ENCODE measurements around the gene PURB. TPM values are rescaled to one million over a fixed set of nuclear protein-coding genes. Genes with fewer than 3 reads are reported as not detected.
"Not testable (repeated sequence)": the region's sequence is repeated elsewhere in the genome, so short reads cannot be mapped to it uniquely, and the experiment has no call there.

The PURB gene
- polyA plus RNA-seq, 1 donor: 22.7 TPM

DNA sequence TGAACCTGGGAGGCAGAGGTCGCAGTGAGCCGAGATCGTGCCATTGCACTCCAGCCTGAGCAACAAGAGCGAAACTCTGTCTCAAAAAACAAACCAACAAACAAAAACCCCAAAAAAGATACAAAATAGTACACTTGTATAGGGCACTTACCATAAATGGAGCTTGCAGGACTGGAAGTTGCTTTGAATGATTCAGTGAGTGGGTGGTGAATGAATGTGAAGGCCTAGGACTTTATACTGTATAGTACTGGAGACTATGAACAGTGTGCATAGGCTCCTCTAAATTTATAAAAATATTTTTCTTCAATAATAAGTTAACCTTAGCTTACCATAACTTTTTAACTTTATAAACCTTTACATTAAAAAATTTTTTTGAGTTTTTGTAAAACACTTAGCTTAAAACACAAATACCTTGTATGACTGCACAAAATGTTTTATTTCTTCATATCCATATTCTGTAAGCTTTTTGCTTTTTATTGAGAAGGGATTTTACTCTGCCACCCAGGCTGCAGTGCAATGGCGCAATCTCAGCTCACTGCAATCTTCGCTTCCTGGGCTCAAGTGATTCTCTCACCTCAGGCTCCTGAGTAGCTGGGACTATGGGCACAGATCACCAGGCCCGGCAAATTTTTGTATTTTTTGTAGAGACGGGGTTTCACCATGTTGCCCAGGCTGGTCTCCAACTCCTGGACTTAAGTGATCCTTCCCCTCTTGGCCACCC, 30.5 kb downstream of the PURB start:
- H3K27ac ChIP-seq (ENCODE audit: low read length): no peak overlapping the region

GRCh38 chr7:44853391-44853790, 31.9 kb downstream of the PURB start:
- Histone ChIP-seq H3K4me1 (ENCODE audit: control insufficient read depth, insufficient read depth, low read length) (no peaks in the 10 kb centered on the region), H3K27me3 (ENCODE audit: control insufficient read depth, insufficient read depth, low read length) (no peaks in the 10 kb centered on the region), H3K27ac (ENCODE audit: low read length) (no peak overlapping the region), H3K36me3 (ENCODE audit: control insufficient read depth, insufficient read depth, low read length) (no peaks in the 10 kb centered on the region), H3K9me3 (ENCODE audit: control insufficient read depth, low read depth, low read length) (no peaks in the 10 kb centered on the region), H3K4me3 (ENCODE audit: low read length) (no peak overlapping the region)
- no CpG with 5 or more reads among the region's 3 CpGs for WGBS (ENCODE audit: insufficient coverage, low lambda C conversion rate)
- DNase-seq: no peak

More for the DNA sequence above, 30.5 kb downstream of the PURB start:
- Histone ChIP-seq H3K4me3 (ENCODE audit: low read length) (no peak overlapping the region), H3K4me1 (ENCODE audit: control insufficient read depth, insufficient read depth, low read length) (no peaks in the 10 kb centered on the region), H3K27me3 (ENCODE audit: control insufficient read depth, insufficient read depth, low read length) (no peaks in the 10 kb centered on the region), H3K36me3 (ENCODE audit: control insufficient read depth, insufficient read depth, low read length) (no peaks in the 10 kb centered on the region), H3K9me3 (ENCODE audit: control insufficient read depth, low read depth, low read length) (no peaks in the 10 kb centered on the region)
- 100% methylated on average over 1 of the region's 8 CpGs for WGBS (ENCODE audit: insufficient coverage, low lambda C conversion rate)
- no peak for DNase-seq

DNA sequence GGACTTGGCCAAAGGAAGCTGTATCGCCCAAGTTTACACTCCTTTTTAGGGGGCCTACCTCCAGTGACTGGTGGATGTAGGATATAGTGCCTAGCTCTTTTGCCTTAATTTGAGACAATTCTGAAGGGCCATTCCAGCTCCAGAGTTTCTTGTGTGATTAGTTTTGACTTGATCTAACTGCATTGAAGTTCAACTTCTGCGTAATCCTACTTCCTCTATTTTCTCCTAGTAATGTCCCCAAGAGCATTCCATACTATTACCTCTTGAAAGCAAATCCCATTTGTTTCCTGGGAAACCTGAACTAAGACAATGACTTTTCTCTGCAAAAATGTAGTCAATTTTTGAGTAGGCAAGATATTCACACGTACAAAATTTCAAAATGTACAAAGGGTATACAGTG, 32.7 kb downstream of the PURB start:
- no peaks in the 10 kb centered on the region for H3K36me3 ChIP-seq (ENCODE audit: control insufficient read depth, insufficient read depth, low read length)
- no peak for DNase-seq
- H3K27me3 ChIP-seq (ENCODE audit: control insufficient read depth, insufficient read depth, low read length): no peaks in the 10 kb centered on the region
- H3K9me3 ChIP-seq (ENCODE audit: control insufficient read depth, low read depth, low read length): no peaks in the 10 kb centered on the region
- no CpG with 5 or more reads among the region's 3 CpGs for WGBS (ENCODE audit: insufficient coverage, low lambda C conversion rate)
- no peak overlapping the region for H3K27ac ChIP-seq (ENCODE audit: low read length)
- H3K4me3 ChIP-seq (ENCODE audit: low read length): no peak overlapping the region
- no peaks in the 10 kb centered on the region for H3K4me1 ChIP-seq (ENCODE audit: control insufficient read depth, insufficient read depth, low read length)

DNA sequence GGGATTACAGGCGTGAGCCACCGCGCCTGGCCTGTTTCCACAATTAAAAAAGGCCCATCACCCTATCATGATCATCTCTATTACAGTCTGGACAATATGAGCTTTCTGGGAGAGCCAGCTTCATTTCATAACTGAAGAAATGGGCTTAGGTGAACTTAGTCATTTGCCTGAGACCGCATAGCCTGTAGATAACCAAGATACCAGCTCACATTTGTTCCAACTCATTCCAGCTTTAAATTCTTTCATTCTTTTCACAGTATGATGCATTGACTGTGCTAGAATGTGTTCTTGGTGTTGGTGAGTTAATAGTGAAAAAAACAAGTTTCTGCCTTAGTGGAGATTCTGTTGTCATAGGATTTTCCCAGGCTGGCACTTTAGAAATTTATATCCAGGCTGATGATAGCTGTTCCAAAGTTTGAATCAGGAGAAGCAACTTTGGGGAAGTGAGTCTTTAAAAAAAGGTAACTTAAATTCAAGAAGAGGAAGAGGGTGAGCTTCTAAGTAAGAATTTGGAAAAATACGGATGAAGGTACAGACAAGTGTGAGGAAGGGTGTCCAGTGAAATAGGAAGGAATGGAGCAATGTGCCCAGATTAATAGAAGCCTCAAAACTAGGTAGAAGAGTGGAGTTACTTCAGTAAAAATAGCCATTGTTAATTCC, 35.3 kb downstream of the PURB start:
- H3K27ac ChIP-seq (ENCODE audit: low read length): no peak overlapping the region
- no peaks in the 10 kb centered on the region for H3K27me3 ChIP-seq (ENCODE audit: control insufficient read depth, insufficient read depth, low read length)
- no peak for DNase-seq
- WGBS (ENCODE audit: insufficient coverage, low lambda C conversion rate): 89% methylated on average over 1 of the region's 5 CpGs
- H3K4me3 ChIP-seq (ENCODE audit: low read length): no peak overlapping the region
- no peaks in the 10 kb centered on the region for H3K36me3 ChIP-seq (ENCODE audit: control insufficient read depth, insufficient read depth, low read length)
- H3K9me3 ChIP-seq (ENCODE audit: control insufficient read depth, low read depth, low read length): no peaks in the 10 kb centered on the region
- no peaks in the 10 kb centered on the region for H3K4me1 ChIP-seq (ENCODE audit: control insufficient read depth, insufficient read depth, low read length)

DNA sequence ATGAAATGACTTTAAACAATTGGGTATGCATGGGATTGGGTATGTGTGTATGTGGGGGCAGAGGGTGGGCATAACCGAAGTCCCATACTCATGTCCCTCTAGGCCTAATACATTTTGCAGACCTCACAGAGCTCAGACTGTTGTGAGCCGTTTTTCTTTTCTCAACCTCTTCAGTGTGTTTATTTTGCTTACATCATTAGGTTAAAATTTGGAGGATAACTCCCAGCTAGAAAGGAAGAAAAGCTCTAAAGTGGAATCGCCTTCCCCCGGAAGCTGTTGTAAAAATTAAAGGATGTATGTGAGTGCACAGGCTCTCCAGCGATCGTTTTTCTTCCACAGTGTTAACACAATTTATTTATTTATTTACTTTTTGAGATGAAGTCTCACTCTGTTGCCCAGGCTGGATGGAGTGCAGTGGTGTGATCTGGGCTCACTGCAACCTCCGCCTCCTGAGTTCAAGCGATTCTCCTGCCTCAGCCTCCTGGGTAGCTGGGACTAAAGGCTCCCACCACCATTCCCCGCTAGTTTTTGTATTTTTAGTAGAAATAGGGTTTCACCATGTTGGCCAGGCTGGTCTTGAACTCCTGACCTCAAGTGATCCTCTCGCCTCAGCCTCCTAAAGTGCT, 36.0 kb downstream of the PURB start:
- no peak for DNase-seq
- Histone ChIP-seq H3K9me3 (ENCODE audit: control insufficient read depth, low read depth, low read length) (no peaks in the 10 kb centered on the region), H3K27ac (ENCODE audit: low read length) (no peak overlapping the region), H3K27me3 (ENCODE audit: control insufficient read depth, insufficient read depth, low read length) (no peaks in the 10 kb centered on the region), H3K36me3 (ENCODE audit: control insufficient read depth, insufficient read depth, low read length) (no peaks in the 10 kb centered on the region), H3K4me3 (ENCODE audit: low read length) (peak overlapping the region; percentile 65), H3K4me1 (ENCODE audit: control insufficient read depth, insufficient read depth, low read length) (no peaks in the 10 kb centered on the region)
- WGBS (ENCODE audit: insufficient coverage, low lambda C conversion rate): no CpG with 5 or more reads among the region's 10 CpGs

DNA sequence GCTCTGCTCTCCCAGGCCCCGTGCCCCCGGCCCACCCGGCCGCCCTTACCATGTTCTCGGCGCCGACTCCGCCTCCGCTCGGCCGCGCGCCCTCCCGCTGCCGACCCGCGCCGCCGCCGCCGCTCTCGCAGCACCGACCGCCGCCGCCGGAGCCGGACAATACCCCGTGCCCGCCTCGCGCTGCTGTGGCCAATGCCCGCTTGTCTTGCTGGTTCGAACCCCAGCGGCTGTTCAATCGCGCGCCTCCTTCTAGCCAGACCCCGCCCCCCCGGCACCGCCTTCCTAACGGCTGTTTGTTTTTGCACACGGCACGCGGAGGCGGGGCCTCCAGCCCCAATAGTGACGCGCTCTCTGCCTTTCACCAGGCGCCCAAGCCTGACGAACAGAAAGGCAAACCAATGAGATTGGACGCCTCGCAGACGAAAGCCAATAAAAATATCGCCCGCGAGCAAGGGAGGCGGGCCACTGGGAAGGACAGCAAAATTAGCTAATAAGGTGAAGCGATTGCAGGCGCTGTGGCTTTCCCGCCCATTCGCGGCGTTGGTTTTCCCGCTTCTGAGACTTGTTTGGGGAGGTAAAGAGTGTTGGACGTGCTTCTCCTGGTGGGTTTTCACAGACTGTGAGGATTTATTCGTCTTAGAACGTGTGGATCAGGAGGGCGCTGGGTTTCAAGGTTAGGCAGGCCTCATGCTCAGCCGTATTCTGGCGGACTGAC, 37.3 kb downstream of the PURB start, which contains the start of gene H2AZ2:
H2AZ2 (minus strand) TSS at position 168 of the 715 bp plus-strand sequence; CDS start at position 52, 116 bp downstream.
- WGBS (ENCODE audit: insufficient coverage, low lambda C conversion rate): no CpG with 5 or more reads among the region's 70 CpGs
- peak; percentile 100 for DNase-seq
- H3K27me3 ChIP-seq (ENCODE audit: control insufficient read depth, insufficient read depth, low read length): no peaks in the 10 kb centered on the region

GRCh38 chr7:44847509-44847919, 37.8 kb downstream of the PURB start:
- WGBS (ENCODE audit: insufficient coverage, low lambda C conversion rate): no CpG with 5 or more reads among the region's 36 CpGs
- peak overlapping the region; percentile 55 for H3K4me3 ChIP-seq (ENCODE audit: low read length)
- DNase-seq: peak; percentile 87 to 94
- H3K36me3 ChIP-seq (ENCODE audit: control insufficient read depth, insufficient read depth, low read length): peaks cover 1% of the 10 kb centered on the region
- H3K27me3 ChIP-seq (ENCODE audit: control insufficient read depth, insufficient read depth, low read length): no peaks in the 10 kb centered on the region
- H3K9me3 ChIP-seq (ENCODE audit: control insufficient read depth, low read depth, low read length): no peaks in the 10 kb centered on the region
- no peaks in the 10 kb centered on the region for H3K4me1 ChIP-seq (ENCODE audit: control insufficient read depth, insufficient read depth, low read length)
- peak overlapping the region; percentile 78 for H3K27ac ChIP-seq (ENCODE audit: low read length)

More for the DNA sequence above, 37.3 kb downstream of the PURB start, which contains the start of gene H2AZ2:
- no peaks in the 10 kb centered on the region for H3K9me3 ChIP-seq (ENCODE audit: control insufficient read depth, low read depth, low read length)
- H3K4me3 ChIP-seq (ENCODE audit: low read length): peak within 1 kb of the TSS; percentile 65
- no peaks in the 10 kb centered on the region for H3K36me3 ChIP-seq (ENCODE audit: control insufficient read depth, insufficient read depth, low read length)
- H3K27ac ChIP-seq (ENCODE audit: low read length): peak within 1 kb of the TSS; percentile 87
- H3K4me1 ChIP-seq (ENCODE audit: control insufficient read depth, insufficient read depth, low read length): no peaks in the 10 kb centered on the region

DNA sequence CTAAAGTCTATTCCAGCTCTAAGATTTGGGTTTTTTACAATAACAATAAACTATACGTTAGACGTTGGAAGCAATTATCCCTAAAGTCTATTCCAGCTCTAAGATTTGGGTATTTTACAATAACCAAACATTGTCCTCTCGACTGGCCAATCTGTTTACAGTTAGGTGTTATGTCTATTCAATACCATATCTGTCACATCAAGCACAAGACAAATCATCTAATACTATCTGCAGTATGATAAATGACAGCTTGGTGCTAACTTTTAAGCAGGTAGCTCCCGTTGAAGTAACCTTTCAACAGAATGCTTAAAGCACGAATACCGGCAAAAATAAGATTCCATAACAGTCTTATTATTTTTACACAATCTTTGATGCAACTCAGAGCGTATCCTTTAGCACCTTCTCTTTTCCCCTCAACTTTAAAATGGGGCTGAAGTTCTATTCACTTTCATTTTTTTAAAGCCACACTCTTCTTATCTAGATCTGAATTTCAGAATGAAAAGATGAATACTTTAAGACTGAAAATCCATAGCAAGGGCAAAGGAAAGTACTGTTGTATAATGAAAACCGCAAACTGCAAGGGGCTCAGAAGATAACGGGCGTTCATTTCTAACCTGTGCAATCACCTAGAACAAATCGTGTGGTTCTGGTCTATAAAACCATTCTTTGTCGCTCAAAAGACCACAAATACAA, 38.4 kb downstream of the PURB start:
- Histone ChIP-seq H3K4me3 (ENCODE audit: low read length) (peak overlapping the region; percentile 55), H3K36me3 (ENCODE audit: control insufficient read depth, insufficient read depth, low read length) (peaks cover 3% of the 10 kb centered on the region), H3K4me1 (ENCODE audit: control insufficient read depth, insufficient read depth, low read length) (no peaks in the 10 kb centered on the region), H3K27ac (ENCODE audit: low read length) (peak overlapping the region; percentile 78), H3K27me3 (ENCODE audit: control insufficient read depth, insufficient read depth, low read length) (no peaks in the 10 kb centered on the region), H3K9me3 (ENCODE audit: control insufficient read depth, low read depth, low read length) (no peaks in the 10 kb centered on the region)
- peak in 1 of 2 donors; percentile 40 for DNase-seq
- 0% methylated on average over 5 of the region's 12 CpGs for WGBS (ENCODE audit: insufficient coverage, low lambda C conversion rate)

DNA sequence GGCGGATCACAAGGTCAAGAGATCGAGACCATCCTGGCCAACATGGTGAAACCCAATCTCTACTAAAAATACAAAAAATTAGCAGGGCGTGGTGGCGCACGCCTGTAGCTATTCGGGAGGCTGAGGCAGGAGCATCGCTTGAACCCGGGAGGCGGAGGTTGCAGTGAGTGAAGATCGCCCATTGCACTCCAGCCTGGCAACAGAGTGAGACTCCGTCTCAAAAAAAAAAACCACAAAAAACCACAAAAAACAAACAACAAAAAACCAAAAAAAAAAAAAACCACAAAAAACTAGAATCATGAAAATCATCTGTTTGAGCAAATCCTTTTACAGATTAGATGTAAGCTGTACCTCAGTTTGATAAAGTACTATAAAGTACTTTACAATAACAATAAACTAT, 38.9 kb downstream of the PURB start:
- no CpG with 5 or more reads among the region's 11 CpGs for WGBS (ENCODE audit: insufficient coverage, low lambda C conversion rate)
- H3K27me3 ChIP-seq (ENCODE audit: control insufficient read depth, insufficient read depth, low read length); H3K36me3 ChIP-seq (ENCODE audit: control insufficient read depth, insufficient read depth, low read length); H3K4me1 ChIP-seq (ENCODE audit: control insufficient read depth, insufficient read depth, low read length); DNase-seq; H3K9me3 ChIP-seq (ENCODE audit: control insufficient read depth, low read depth, low read length): not testable (repeated sequence)
- peak overlapping the region; percentile 78 for H3K27ac ChIP-seq (ENCODE audit: low read length)
- H3K4me3 ChIP-seq (ENCODE audit: low read length): peak overlapping the region; percentile 55

- Histone ChIP-seq H3K4me1 (ENCODE audit: control insufficient read depth, insufficient read depth, low read length) (no peaks in the 10 kb centered on the region), H3K9me3 (ENCODE audit: control insufficient read depth, low read depth, low read length) (no peaks in the 10 kb centered on the region), H3K27ac (ENCODE audit: low read length) (no peak overlapping the region), H3K27me3 (ENCODE audit: control insufficient read depth, insufficient read depth, low read length) (no peaks in the 10 kb centered on the region), H3K36me3 (ENCODE audit: control insufficient read depth, insufficient read depth, low read length) (peaks cover 14% of the 10 kb centered on the region), H3K4me3 (ENCODE audit: low read length) (no peak overlapping the region)
- no peak for DNase-seq
Observed at GRCh38 chr7:44845451-44845850, 39.9 kb downstream of the PURB start.
